ENCODE measurements around the gene CPLANE1.

CPLANE1 gene

DNA sequence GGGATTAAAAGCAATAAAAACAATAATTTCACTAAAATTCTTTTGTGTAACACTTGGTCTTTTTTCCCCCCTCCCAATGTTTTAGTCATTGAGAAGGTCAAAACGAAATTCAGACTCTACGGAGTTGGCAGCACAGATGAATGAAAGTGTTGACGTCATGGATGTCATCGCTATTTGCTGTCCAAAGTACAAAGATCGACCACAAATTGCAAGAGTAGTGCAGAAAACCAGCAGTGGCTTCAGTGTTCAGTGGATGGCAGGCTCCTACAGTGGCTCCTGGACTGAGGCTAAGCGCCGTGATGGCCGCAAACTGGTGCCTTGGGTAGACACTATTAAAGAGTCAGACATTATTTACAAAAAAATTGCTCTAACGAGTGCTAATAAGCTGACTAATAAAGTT is 184.7 kb downstream of the CPLANE1 start:
- DNase-seq (ENCODE audit: low read depth), result no peak

DNA sequence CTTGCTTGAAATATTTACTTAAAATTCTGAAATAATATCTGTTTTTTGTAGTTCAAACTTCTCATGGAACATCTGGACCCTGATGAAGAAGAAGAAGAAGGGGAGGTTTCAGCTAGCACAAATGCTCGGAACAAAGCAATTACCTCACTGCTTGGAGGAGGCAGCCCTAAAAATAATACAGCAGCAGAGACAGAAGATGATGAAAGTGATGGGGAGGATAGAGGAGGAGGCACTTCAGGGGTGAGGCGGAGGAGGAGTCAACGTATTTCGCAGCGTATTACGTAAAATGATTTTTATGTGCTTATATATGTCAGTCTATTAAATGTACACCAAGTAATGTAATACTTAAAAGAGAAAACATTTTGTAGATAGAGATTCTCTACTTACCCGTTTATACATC is 185.4 kb downstream of the CPLANE1 start:
- DNase-seq (ENCODE audit: low read depth), result no peak

DNA sequence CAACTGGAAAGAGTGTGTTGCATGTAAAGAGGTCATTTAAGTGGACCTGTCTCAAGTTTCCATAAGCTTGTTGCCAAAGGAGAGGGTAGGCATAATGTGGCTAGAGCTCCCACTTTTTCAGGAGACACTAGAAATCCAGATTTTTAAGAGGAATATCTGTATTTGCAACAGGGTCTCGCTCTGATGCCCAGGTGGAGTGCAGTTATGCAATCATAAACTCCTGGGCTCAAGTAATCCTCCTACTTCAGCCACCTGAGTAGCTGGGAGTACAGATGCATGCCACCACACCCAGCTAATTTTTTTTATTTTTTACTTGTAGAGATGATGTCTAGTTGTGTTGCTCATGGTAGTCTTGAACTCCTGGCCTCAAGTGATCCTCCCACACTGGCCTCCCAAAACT is 189.1 kb downstream of the CPLANE1 start:
- DNase-seq (ENCODE audit: low read depth), result no peak

DNA sequence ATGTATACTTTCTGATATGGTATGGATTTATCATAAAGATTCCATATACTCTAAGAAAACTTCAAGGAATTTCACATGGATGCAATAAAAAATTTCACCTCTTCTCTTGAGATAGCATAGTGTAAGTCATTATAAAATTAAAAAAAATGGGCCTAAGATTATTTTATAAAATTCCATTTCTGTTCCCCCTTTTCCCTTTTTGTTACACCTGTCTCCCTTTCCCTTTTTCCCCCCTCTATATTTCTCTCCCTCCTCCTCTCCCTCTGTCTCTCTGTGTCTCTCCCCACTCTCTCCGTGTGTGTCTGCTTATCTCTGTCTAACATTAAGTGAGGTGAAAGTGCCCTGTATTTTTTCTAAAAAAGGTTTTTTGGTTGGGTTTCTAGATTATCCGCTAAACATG is 192.4 kb downstream of the CPLANE1 start:
- no peak for DNase-seq (ENCODE audit: low read depth)
